OCI-LY3 (cell line): Measurements from ENCODE around the gene HTATSF1.

Experiments
- H2AFZ ChIP-seq: fragments of 200-600, 300-600 bp; shearing (Covaris generic); 2 replicates; pipeline ENCODE4 v1.6.0; 2014; ENCODE audit warnings: antibody characterized with exemption, low read depth, low read length
- H3K27ac ChIP-seq: fragments of 200-600, 300-600 bp; sonication (generic); 2 replicates; pipeline ENCODE4 v1.5.1; 2014; ENCODE audit warnings: mild to moderate bottlenecking, low read length, moderate library complexity, mixed read lengths
- H3K27me3 ChIP-seq: fragments of 200-600, 300-600 bp; sonication (generic); 2 replicates; pipeline ENCODE4 v1.6.1; 2014; ENCODE audit warnings: low read depth, low read length, mixed read lengths
- H3K36me3 ChIP-seq: fragments of 200-600, 300-600 bp; sonication (generic); replicated peaks from 2 replicates; pipeline ENCODE3; 2014; ENCODE audit warnings: low read depth, low read length, mixed read lengths
- H3K4me1 ChIP-seq: fragments of 300-600, 200-600 bp; sonication (generic); 2 replicates; pipeline ENCODE4 v1.6.1; 2014; ENCODE audit warnings: low read length, mixed read lengths
- H3K4me2 ChIP-seq: fragments of 200-600, 300-600 bp; sonication (generic); 2 replicates; pipeline ENCODE4 v1.6.1; 2014; ENCODE audit warnings: low read length, mixed read lengths
- H3K4me3 ChIP-seq: fragments of 300-600, 200-600 bp; sonication (generic); 2 replicates; pipeline ENCODE4 v1.5.1; 2014; ENCODE audit warnings: antibody characterized with exemption, mild to moderate bottlenecking, low read length, moderate library complexity
- H3K79me2 ChIP-seq: fragments of 300-600, 200-600 bp; shearing (Covaris generic); 2 replicates; pipeline ENCODE4 v1.6.1; 2014; ENCODE audit warnings: mild to moderate bottlenecking, low read length, mixed read lengths
- H3K9ac ChIP-seq: fragments of 300-600, 200-600 bp; shearing (Covaris generic); 2 replicates; pipeline ENCODE4 v1.6.0; 2014; ENCODE audit warnings: mild to moderate bottlenecking, low read length, moderate library complexity
- H3K9me3 ChIP-seq: fragments of 200-600, 300-600 bp; shearing (Covaris generic); 2 replicates; pipeline ENCODE4 v1.6.1; 2014; ENCODE audit warnings: low read length, mixed read lengths; ENCODE audit not compliant: insufficient read depth
- H4K20me1 ChIP-seq: fragments of 200-600, 300-600 bp; sonication (generic); 2 replicates; pipeline ENCODE4 v1.6.1; 2016; ENCODE audit warnings: low read length, mixed read lengths; ENCODE audit not compliant: insufficient read depth
- EZH2phosphoT487 ChIP-seq: fragments of 200-600 bp; shearing (Covaris generic); IDR thresholded peaks from 2 replicates; pipeline ENCODE4 v1.6.1; 2018; ENCODE audit warnings: antibody characterized with exemption, mixed run types, low read depth
- TF ChIP-seq, protein P1 (sequence below): fragments of 200-600, 300-600 bp; sonication (generic); IDR thresholded peaks from 2 replicates; pipeline ENCODE4 v1.5.1; 2014; ENCODE audit warnings: antibody characterized with exemption, low read length, low read depth

Gene HTATSF1

DNA sequence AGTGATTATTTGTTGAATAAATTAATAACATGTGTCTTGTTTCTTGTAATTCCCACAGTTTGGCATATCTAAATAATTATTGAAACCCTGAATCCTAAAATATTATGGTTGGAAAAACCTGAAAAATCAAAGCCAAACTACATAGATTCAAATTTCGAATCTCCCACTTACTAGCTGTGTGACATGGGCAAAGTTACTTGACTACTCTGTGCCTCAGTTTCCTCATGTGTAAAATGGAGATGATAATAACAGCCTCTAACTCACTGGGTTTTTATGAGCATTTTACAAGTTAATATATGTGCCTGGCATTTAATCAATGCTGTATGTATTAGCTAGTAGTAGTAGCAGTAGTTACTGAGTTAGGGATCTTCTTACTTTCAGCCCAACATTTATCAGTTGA lies 44.3 kb upstream of the HTATSF1 start:
- Histone ChIP-seq H3K36me3 (no peaks in the 10 kb centered on the region), H3K9ac (no peak overlapping the region), H3K4me1 (no peaks in the 10 kb centered on the region), H3K79me2 (no peaks in the 10 kb centered on the region), H3K4me2 (no peak overlapping the region), H3K27me3 (no peaks in the 10 kb centered on the region), H3K27ac (no peak overlapping the region), H3K4me3 (no peak overlapping the region), H4K20me1 (no peaks in the 10 kb centered on the region), H3K9me3 (no peaks in the 10 kb centered on the region), H2AFZ (no peak overlapping the region)
- TF ChIP-seq, protein P1, sequence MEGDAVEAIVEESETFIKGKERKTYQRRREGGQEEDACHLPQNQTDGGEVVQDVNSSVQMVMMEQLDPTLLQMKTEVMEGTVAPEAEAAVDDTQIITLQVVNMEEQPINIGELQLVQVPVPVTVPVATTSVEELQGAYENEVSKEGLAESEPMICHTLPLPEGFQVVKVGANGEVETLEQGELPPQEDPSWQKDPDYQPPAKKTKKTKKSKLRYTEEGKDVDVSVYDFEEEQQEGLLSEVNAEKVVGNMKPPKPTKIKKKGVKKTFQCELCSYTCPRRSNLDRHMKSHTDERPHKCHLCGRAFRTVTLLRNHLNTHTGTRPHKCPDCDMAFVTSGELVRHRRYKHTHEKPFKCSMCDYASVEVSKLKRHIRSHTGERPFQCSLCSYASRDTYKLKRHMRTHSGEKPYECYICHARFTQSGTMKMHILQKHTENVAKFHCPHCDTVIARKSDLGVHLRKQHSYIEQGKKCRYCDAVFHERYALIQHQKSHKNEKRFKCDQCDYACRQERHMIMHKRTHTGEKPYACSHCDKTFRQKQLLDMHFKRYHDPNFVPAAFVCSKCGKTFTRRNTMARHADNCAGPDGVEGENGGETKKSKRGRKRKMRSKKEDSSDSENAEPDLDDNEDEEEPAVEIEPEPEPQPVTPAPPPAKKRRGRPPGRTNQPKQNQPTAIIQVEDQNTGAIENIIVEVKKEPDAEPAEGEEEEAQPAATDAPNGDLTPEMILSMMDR: no peak
- no peak for TF ChIP-seq EZH2phosphoT487

DNA sequence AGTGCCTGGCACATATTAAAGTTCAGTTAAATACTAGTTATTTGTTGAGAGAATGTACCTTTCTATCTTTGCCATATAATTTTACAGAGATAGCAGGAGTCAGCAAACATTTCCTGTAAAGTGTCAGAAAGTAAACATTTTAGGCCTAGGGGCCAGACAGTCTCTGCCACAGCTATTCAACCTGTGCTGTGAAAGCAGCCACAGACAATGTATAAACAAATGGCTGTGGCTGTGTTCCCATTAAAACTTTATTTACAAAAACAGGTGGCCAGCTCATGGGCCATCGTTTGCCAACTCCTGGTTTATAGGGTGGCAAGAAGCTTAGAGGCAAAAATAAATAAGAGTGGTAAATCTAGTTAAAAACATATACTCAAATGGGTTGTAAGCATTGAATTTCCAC lies 43.6 kb upstream of the HTATSF1 start:
- Histone ChIP-seq H3K27me3 (no peaks in the 10 kb centered on the region), H4K20me1 (no peaks in the 10 kb centered on the region), H3K79me2 (no peaks in the 10 kb centered on the region), H3K36me3 (no peaks in the 10 kb centered on the region), H2AFZ (no peak overlapping the region), H3K27ac (no peak overlapping the region), H3K4me1 (no peaks in the 10 kb centered on the region), H3K4me2 (no peak overlapping the region), H3K9ac (no peak overlapping the region), H3K4me3 (no peak overlapping the region), H3K9me3 (no peaks in the 10 kb centered on the region)
- no peak for TF ChIP-seq EZH2phosphoT487
- TF ChIP-seq, protein P1: no peak

DNA sequence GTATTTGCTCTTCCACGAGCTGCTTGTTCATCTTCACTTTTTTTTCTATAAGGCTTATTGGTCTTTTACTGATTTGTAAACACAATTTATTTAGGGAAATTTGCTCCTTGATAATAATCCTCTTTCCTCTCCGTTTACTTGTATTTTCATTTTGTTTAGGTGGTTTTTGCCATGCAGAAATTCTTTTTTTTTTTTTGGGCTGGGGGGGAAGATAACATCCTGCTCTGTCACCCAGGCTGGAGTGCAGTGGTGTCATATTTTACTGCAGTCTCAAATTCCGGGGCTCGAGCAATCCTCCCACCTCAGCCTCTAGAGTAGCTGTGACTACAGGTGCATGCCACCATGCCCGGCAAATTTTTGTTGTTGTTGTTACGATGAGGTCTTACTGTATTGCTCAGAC lies 41.3 kb upstream of the HTATSF1 start:
- no peaks in the 10 kb centered on the region for H3K4me1 ChIP-seq
- H3K9me3 ChIP-seq: no peaks in the 10 kb centered on the region
- H3K4me3 ChIP-seq: no peak overlapping the region
- no peak overlapping the region for H3K4me2 ChIP-seq
- H3K36me3 ChIP-seq: no peaks in the 10 kb centered on the region
- H3K27ac ChIP-seq: no peak overlapping the region
- no peaks in the 10 kb centered on the region for H4K20me1 ChIP-seq
- H3K79me2 ChIP-seq: no peaks in the 10 kb centered on the region
- H2AFZ ChIP-seq: no peak overlapping the region
- H3K27me3 ChIP-seq: no peaks in the 10 kb centered on the region
- TF ChIP-seq, protein P1: no peak
- no peak for TF ChIP-seq EZH2phosphoT487
- no peak overlapping the region for H3K9ac ChIP-seq

DNA sequence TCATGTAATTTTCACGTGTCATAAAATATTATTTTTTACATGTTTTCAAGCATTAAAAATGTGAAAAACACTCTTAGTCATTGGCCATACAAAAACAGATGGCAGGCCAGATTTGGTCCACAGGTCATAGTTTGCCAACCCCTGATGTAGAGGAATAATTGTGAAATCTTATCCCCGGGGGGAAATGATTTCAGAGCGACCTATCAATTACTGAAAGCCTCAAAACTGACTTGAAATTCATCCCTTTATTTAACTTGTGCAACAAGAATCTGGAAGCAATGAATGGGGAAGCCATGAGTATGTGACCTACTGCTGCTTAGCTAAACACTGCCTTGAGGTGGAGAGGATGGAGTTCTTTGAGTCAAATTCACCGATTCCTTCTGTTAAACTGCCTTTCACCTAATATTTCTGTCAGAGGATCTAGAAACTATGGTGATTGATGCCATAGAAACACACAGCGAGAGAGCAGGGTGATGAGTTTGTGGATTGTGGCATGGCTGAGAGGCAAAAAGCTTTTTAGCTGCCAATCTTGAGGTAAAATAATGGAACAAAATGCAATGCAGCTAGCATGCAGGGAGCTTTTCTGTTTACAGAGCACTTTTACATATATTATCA lies 40.0 kb upstream of the HTATSF1 start:
- Histone ChIP-seq H3K79me2 (no peaks in the 10 kb centered on the region), H4K20me1 (no peaks in the 10 kb centered on the region), H3K4me3 (no peak overlapping the region), H3K9ac (no peak overlapping the region), H2AFZ (no peak overlapping the region), H3K9me3 (no peaks in the 10 kb centered on the region), H3K4me2 (no peak overlapping the region), H3K36me3 (no peaks in the 10 kb centered on the region), H3K4me1 (no peaks in the 10 kb centered on the region), H3K27ac (no peak overlapping the region), H3K27me3 (no peaks in the 10 kb centered on the region)
- no peak for TF ChIP-seq EZH2phosphoT487
- TF ChIP-seq, protein P1: no peak
